Astrocyte (in vitro differentiated cells and primary cell): ENCODE data around the gene MEPCE. TPM values are rescaled to one million over a fixed set of nuclear protein-coding genes. Genes with fewer than 3 reads are reported as not detected.
A peak's percentile ranks its signal among the peaks of the same experiment; 100 is the strongest.

ENCODE experiments used
- DNase-seq: peaks from one replicate; pipeline ENCODE4 v3.0.0-alpha.2; 2010; ENCODE audit warnings: low read depth
- FAIRE-seq: peaks from 2 replicates; lab custom pipeline; 2011; peaks lifted over from hg19 to GRCh38; lab: Jason Lieb, UNC
- H2AFZ ChIP-seq: 2 replicates; pipeline ENCODE4 v1.6.0; 2012; ENCODE audit warnings: low read depth, low read length, inconsistent platforms
- H3K27ac ChIP-seq: 2 replicates; pipeline ENCODE4 v1.5.1; 2011; ENCODE audit warnings: low read depth, low read length, inconsistent platforms
- H3K27me3 ChIP-seq: 2 replicates; pipeline ENCODE4 v1.6.0; 2011; ENCODE audit warnings: low read length, inconsistent platforms; ENCODE audit not compliant: insufficient read depth
- H3K36me3 ChIP-seq: 2 replicates; pipeline ENCODE4 v1.5.1; 2011; ENCODE audit warnings: low read length, inconsistent platforms; ENCODE audit not compliant: insufficient read depth
- H3K4me1 ChIP-seq: 2 replicates; pipeline ENCODE4 v1.5.1; 2011; ENCODE audit warnings: low read length, inconsistent platforms; ENCODE audit not compliant: insufficient read depth
- H3K4me2 ChIP-seq: 2 replicates; pipeline ENCODE4 v1.6.0; 2012; ENCODE audit warnings: low read length, inconsistent platforms
- H3K4me3 ChIP-seq: 2 replicates; pipeline ENCODE4 v1.5.1; 2011; ENCODE audit warnings: low read depth, mild to moderate bottlenecking, low read length, inconsistent platforms; ENCODE audit not compliant: insufficient read depth
- H3K79me2 ChIP-seq: 2 replicates; pipeline ENCODE4 v1.6.0; 2012; ENCODE audit warnings: mild to moderate bottlenecking, low read length, inconsistent platforms; ENCODE audit not compliant: insufficient read depth
- H3K9ac ChIP-seq: 2 replicates; pipeline ENCODE4 v1.6.0; 2012; ENCODE audit warnings: mild to moderate bottlenecking, low read length, inconsistent platforms
- H3K9me3 ChIP-seq: 2 replicates; pipeline ENCODE4 v1.5.1; 2012; ENCODE audit warnings: low read depth, mild to moderate bottlenecking, low read length, inconsistent platforms; ENCODE audit not compliant: insufficient read depth
- H4K20me1 ChIP-seq: 2 replicates; pipeline ENCODE4 v1.6.0; 2012; ENCODE audit warnings: low read length, inconsistent platforms; ENCODE audit not compliant: insufficient read depth
- H3K27ac Mint-ChIP-seq: one replicate; pipeline ENCODE4 v1.8.0; 2021; ENCODE audit warnings: mild to moderate bottlenecking, mixed read lengths; ENCODE audit not compliant: unreplicated experiment
- H3K27me3 Mint-ChIP-seq: one replicate; pipeline ENCODE4 v1.8.0; 2021; ENCODE audit warnings: low read depth, mixed read lengths; ENCODE audit not compliant: unreplicated experiment
- H3K36me3 Mint-ChIP-seq: one replicate; pipeline ENCODE4 v1.8.0; 2021; ENCODE audit warnings: low read depth, mixed read lengths; ENCODE audit not compliant: unreplicated experiment
- H3K4me1 Mint-ChIP-seq: one replicate; pipeline ENCODE4 v1.8.0; 2021; ENCODE audit warnings: low read depth, mixed read lengths; ENCODE audit not compliant: unreplicated experiment
- H3K4me3 Mint-ChIP-seq: one replicate; pipeline ENCODE4 v1.8.0; 2021; ENCODE audit warnings: mild to moderate bottlenecking, moderate library complexity, mixed read lengths; ENCODE audit not compliant: unreplicated experiment
- H3K9me3 Mint-ChIP-seq: one replicate; pipeline ENCODE4 v1.8.0; 2021; ENCODE audit warnings: mild to moderate bottlenecking, mixed read lengths; ENCODE audit not compliant: unreplicated experiment
- EZH2 ChIP-seq: IDR thresholded peaks from 2 replicates; pipeline ENCODE4 v1.6.1; 2012; ENCODE audit warnings: mild to moderate bottlenecking, low read length, inconsistent platforms; ENCODE audit not compliant: insufficient read depth
- total RNA-seq: library from RNA; stranded (reverse); gene quantifications from 2 replicates; pipeline ENCODE4 v1.2.1, GENCODE V29; 2021
- TF ChIP-seq, protein P1 (sequence below): IDR thresholded peaks from 2 replicates; pipeline ENCODE4 v1.5.1; 2011; ENCODE audit warnings: low read depth, mild to moderate bottlenecking, inconsistent platforms, low read length, moderate library complexity; ENCODE audit not compliant: insufficient read depth

Gene MEPCE
- total RNA-seq, 1 donor from 2014 or later, result 20.2 TPM

DNA sequence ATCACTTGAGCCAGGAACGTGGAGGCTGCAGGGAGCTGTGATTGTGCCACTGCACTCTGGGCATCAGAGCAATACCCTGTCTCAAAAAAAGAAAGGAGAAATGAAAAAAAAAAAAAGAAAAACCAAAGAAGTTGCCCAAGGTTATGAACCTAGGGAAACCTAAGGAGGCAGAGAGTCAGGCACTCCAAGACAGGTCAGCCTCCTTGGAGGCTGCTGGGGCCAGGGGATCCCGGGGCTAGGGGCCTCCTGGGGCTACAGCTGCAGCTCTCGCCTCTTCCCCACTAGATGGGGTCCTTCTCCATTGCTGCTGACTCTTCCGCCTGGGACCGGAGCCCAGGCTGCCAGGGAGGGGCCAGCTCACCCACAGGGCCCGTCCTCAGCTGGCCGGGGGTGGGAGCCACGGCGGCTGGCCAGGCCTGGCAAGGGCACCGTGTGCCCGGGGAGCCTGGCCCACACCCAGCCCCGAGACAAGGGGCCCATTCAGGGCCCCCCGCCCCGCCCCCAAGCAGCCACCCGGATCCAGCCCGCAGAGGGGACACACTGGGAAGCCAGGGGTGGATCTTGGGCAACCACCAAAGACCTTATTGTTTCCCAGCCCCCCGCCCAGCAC, 36.2 kb downstream of the MEPCE start:
- Mint-ChIP-seq H3K27me3 (no peaks in the 10 kb centered on the region), H3K27ac (peak overlapping the region; percentile 14), H3K9me3 (no peaks in the 10 kb centered on the region), H3K4me1 (peaks cover 2% of the 10 kb centered on the region), H3K4me3 (no peak overlapping the region), H3K36me3 (peaks cover 7% of the 10 kb centered on the region)
- Histone ChIP-seq H3K4me3 (no peak overlapping the region), H3K79me2 (no peaks in the 10 kb centered on the region), H3K4me1 (peaks cover 18% of the 10 kb centered on the region), H3K27me3 (no peaks in the 10 kb centered on the region), H4K20me1 (peaks cover 25% of the 10 kb centered on the region), H3K36me3 (no peaks in the 10 kb centered on the region), H3K9ac (no peak overlapping the region), H3K27ac (no peak overlapping the region), H3K9me3 (no peaks in the 10 kb centered on the region), H2AFZ (no peak overlapping the region), H3K4me2 (peak overlapping the region; percentile 44)
- no peak for FAIRE-seq
- TF ChIP-seq EZH2, result no peak
- TF ChIP-seq, protein P1, sequence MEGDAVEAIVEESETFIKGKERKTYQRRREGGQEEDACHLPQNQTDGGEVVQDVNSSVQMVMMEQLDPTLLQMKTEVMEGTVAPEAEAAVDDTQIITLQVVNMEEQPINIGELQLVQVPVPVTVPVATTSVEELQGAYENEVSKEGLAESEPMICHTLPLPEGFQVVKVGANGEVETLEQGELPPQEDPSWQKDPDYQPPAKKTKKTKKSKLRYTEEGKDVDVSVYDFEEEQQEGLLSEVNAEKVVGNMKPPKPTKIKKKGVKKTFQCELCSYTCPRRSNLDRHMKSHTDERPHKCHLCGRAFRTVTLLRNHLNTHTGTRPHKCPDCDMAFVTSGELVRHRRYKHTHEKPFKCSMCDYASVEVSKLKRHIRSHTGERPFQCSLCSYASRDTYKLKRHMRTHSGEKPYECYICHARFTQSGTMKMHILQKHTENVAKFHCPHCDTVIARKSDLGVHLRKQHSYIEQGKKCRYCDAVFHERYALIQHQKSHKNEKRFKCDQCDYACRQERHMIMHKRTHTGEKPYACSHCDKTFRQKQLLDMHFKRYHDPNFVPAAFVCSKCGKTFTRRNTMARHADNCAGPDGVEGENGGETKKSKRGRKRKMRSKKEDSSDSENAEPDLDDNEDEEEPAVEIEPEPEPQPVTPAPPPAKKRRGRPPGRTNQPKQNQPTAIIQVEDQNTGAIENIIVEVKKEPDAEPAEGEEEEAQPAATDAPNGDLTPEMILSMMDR, result peak; percentile 40
- DNase-seq, result peak; percentile 55

- H3K9me3 ChIP-seq, result no peaks in the 10 kb centered on the region
- DNase-seq (no peak), FAIRE-seq (no peak)
- no peaks in the 10 kb centered on the region for H3K79me2 ChIP-seq
- peaks cover 8% of the 10 kb centered on the region for H3K36me3 Mint-ChIP-seq
- H3K4me2 ChIP-seq, result no peak overlapping the region
- H3K27ac Mint-ChIP-seq, result no peak overlapping the region
- no peak overlapping the region for H3K4me3 Mint-ChIP-seq
- no peak overlapping the region for H2AFZ ChIP-seq
- peaks cover 18% of the 10 kb centered on the region for H3K4me1 ChIP-seq
- no peak overlapping the region for H3K27ac ChIP-seq
- no peak overlapping the region for H3K4me3 ChIP-seq
- H3K36me3 ChIP-seq, result no peaks in the 10 kb centered on the region
- no peaks in the 10 kb centered on the region for H3K27me3 Mint-ChIP-seq
- H3K27me3 ChIP-seq, result no peaks in the 10 kb centered on the region
- TF ChIP-seq, protein P1, result no peak
- TF ChIP-seq EZH2, result no peak
- peaks cover 2% of the 10 kb centered on the region for H3K4me1 Mint-ChIP-seq
- H4K20me1 ChIP-seq, result peaks cover 31% of the 10 kb centered on the region
- H3K9me3 Mint-ChIP-seq, result no peaks in the 10 kb centered on the region
- no peak overlapping the region for H3K9ac ChIP-seq
Observed at GRCh38 chr7:100466653-100467605, 37.3 kb downstream of the MEPCE start.
